ENCODE data around the gene CASP2.
"Not testable (repeated sequence)": the region's sequence is repeated elsewhere in the genome, so short reads cannot be mapped to it uniquely, and the experiment has no call there.

CASP2 gene

DNA sequence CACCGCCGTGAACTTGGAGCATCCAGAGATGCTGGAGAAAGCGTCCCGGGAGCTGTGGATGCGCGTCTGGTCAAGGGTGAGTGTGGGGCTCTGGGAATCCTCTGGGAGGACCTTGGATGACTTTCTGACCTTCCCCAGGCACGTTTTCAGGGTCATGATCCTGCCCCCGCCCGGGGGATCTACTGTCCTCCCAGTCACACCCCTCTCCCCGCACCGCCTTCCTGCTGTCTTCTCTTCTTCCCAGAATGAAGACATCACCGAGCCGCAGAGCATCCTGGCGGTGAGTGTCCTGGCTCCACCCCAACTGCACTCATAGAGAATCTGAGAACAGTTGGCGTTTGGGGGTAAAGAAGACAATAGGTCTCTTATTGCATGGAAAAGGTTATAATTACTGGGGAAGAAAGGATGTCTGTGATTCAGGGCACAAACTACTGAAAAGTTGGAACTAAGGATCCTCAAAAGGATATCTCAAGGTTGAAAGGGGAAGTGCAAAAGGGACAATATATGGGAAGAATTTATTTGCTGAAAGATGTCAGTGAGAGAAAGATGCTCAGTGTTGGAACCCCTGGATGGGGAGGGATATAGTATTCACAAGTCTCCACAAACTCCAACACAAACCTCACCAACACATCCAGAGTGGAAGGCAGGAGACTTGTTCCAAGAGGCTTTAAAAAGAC lies 23.0 kb upstream of the CASP2 start:
- no peak for DNase-seq

DNA sequence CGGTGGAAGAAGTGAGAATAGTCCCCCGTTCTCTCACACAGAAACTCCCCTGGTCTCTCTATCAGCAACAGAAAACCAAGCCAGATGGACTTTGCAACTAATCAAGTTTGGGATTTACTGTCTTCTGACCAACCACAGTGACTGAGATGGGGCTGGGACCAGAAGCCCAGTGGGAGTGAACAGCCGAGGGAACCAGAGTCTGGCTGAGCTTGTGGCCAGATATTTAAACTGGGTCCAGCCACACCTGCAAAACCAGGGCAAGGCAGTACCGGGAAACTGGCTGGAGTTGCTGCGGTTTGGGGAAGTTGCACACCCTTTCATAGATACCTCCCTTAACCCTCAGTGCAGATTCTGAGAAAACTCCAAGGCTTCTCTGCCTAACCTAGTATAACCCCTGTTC lies 18.9 kb upstream of the CASP2 start:
- peak; percentile 20 to 28 for DNase-seq

DNA sequence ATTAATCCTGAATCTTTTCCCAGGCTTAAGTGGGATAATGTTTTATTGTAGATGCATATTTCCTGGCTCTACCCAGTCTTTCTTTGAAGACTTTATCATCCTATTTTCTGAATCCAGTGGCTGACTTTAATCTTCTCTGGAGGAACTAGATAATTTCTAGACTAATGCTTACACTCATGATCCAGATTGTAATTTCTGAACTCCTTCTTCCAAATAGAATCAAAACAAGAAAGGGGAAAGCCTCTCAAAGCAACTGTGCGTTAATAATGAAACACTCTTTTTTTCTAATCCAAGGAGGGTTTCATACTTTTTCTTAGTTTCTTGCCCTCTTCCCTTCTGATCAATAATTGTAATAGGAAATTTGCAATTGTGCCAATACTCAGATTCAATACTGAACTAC lies 16.9 kb upstream of the CASP2 start:
- no peak for DNase-seq

DNA sequence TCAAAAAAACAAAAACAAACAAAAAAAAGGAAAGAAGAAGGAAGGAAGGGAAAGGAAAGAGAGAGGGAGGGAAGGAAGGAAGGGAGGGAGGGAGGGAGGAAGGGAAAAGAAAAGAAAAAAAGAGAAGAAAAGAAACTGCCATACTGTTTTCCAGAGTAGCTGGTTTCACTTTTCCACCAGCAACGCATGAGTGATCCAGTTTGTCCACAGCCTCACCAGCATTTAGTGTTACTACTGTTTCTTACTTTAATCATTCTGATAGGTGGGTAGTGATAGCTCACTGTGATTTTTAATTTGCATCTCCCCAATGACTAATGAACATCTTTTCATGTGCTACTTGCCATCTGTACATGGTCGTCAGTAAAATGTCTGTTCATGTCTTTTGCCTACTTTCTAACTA lies 15.3 kb upstream of the CASP2 start:
- DNase-seq = no peak

DNA sequence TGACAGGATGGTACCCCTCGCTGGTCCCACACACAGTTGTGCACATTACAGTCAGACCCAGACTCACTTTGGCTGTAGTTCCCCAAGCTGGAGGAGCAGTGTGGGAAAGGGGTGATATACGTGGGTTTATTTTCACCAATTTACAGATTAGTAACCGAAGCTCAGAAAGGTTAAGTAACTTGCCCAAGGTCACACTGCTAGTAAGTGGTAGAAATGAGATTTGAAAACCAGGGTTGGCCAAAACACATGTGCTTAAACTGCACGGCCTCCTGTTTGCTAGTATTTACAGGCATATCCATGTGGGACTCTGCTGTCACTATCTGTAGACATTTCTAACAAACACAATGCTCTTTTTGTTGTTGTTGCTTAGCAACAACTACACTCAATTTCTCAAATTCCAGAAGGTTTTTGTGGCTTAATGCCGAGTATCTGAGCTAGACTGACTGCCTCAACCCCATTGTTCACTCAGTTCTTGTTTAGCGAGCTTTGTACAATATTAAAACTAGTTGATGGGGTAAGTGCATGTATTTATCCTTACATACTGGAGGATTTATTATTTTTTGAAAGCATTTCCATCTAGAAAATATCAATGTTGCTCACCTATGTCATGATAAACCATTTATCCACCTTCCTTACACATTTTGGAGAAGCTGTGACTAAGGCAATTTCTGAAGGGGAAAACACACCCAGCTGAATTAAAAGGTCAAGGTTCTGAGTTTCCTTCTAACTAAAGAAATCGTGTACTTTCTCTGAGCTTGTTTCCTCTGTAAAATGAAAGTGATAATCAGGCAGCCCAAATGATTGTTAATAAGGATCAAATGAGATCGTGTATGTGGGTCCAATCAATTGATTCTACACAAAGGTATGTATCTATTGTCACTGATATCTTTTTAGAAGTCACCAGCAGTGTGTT lies 8.7 kb upstream of the CASP2 start:
- no peak for DNase-seq

DNA sequence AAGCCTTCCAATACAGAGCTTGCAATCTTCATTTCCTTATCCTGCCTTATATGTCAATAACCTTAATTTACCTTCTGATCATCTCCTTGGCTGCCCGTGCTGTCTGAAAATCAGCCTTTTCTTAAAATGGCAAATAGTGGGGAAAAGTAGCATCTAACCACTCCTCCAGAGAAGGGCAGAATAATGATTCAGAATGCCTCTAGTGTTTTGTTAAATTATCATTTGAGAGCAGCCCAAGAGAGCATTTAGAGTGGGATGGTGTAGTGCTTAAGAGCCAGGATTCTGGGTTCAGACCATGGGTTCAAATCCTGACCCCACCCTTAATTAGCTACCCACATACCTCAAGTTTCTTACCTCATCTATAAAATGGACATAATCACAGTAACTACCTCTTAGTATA lies 8.0 kb upstream of the CASP2 start:
- DNase-seq = no peak

DNA sequence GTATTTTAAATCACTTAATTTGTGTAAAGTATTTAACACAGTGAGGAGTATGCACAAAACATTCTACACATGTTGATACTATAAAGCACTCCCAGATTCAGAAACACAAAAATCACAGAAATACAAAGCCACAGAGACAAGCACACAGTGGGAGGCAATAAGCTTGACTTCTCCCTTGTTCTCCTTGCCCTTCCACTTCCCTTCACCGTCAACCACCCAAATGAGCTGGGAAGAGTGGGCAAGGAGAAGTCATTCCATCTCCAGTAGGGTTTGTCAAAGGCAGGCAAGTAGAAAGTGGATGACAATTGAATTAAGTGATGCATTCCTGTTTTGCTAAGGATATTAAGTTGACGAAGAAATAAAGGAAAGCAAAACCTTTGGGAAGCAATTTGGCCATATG lies 7.6 kb upstream of the CASP2 start:
- DNase-seq = no peak

DNA sequence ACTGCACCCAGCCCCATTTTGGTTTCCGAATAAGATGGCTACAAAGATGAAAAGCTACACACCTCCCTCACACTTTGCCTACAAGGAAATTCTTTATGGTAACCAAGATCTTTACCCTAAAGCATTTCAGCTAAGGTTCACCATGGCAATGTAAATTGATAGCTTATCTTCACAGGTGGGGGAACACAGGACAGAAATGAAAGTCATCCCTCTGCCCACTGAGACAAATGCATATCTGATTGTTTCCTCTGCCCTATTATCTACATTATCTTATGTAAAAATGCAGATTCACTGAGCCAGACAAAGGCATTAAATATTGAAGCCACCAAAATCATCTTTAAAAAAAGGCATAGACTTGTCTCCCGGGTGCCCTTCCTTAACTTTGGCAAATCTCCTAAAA lies 6.6 kb upstream of the CASP2 start:
- DNase-seq = no peak

DNA sequence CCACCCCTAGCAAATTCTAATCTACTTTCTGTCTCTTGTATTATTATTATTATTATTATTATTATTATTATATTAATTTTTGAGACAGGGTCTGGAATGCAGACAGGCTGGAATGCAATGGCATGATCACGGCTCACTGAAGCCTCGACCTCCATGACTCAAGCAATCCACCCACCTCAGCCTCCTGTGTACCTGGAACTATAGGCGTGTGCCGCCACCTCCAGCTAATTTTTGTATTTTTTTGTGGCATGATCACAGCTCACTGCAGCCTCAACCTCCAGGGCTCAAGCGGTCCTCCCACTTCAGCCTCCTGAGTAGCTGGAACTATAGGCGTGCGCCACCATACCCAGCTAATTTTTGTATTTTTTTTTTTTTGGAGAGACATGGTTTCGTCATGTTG lies 6.0 kb upstream of the CASP2 start:
- no peak for DNase-seq

DNA sequence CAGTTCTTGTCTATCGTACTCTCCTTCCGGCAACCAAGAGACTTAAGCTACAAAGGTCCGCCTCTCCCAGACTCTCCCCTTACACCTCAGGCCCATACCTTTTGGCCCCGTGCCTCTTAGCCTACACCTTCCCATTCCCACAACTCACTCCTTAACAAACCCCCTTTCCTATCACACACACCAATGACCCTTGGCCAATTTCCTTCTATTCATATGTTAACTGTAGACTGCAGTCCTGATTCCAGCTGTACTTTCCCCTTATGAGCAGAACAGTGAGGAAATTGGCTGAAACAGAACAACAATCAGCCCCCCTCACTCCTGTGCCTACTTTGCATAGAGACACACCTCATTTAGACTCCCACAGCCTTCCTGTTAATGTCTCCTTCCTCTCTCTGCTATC lies 4.8 kb upstream of the CASP2 start:
- no peak for DNase-seq

DNA sequence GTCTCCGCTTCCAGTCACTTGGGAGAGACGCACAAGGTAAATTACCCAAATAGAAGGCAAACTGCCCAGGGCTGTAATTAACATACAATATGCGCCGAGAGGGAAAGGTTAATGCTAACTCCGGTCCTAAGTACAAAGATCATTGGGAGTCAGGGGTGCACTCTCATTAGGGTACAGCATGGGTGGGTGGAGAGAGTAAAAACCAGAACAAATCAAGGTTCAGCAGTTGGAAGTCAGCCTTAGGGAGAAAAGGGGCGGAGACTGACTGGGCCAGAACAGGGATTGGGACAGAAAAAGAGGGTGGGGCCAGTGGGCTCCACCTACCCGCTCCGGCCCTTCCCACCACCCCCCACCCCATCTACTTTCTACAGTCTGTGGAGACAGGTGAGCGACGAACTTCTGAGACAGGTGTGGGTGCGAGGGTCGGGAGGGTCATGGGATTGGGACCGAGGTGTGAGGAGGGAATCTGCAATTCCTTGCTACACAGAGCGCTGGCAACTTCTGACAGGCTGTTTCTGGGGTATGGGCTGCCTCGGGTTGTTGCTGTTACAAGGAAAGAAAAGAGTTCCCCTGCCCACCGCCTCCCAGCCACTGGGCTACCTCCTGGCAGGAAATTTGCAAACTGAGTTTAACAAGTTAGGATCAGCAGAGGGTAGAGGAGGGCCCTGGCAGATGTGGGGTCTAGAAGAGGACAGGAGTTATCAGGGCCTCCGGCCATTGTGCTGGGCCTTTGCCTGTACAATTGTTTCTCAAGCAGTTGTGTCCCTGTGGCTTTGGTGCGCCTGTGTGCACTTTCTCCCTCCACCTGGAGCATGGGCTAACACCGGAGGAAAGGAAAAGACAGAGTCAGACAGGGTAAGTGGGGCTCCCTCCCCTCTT lies 3.3 kb upstream of the CASP2 start, which contains the start of gene TMEM139:
Gene TMEM139 (plus strand): TSS at position 368 of the 879 bp plus-strand sequence. CDS start 1,000 bp downstream, outside the sequence.
- DNase-seq = no peak

DNA sequence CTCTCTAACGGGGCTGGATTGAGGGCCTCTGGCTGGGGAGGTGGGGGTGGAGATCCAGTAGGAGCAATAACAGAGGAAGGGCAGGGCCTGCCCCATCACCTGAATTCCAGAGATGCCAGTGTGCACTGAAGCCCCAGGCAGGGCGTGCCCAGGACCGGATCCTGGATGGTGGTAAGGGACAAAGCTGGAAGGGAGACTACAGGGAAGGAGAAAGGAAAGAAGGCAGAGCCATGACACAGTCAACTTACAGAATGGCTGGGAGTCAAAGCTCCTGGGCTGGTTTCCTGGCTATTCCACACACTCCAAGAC lies 2.7 kb upstream of the CASP2 start:
- no peak for DNase-seq

DNA sequence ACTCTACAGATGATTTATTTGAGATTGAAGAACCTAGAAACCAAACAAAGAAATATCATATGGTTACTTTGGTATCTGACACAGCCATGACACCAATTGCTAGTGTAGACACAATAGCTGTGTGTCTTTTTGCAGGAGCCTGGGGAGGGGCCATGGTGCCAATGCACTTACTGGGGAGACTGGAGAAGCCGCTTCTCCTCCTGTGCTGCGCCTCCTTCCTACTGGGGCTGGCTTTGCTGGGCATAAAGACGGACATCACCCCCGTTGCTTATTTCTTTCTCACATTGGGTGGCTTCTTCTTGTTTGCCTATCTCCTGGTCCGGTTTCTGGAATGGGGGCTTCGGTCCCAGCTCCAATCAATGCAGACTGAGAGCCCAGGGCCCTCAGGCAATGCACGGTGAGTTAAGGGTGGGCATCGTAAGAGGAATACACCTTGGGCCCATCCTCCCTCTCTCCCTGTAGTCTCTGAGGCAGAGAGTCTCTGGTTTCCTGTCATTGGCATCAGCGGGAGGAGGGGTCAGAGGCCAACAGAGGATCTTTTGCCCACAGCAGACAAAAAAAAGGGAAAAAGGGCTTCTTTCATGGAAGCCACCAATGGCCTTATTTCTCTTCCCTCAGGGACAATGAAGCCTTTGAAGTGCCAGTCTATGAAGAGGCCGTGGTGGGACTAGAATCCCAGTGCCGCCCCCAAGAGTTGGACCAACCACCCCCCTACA lies 2.2 kb upstream of the CASP2 start:
- no peak for DNase-seq

DNA sequence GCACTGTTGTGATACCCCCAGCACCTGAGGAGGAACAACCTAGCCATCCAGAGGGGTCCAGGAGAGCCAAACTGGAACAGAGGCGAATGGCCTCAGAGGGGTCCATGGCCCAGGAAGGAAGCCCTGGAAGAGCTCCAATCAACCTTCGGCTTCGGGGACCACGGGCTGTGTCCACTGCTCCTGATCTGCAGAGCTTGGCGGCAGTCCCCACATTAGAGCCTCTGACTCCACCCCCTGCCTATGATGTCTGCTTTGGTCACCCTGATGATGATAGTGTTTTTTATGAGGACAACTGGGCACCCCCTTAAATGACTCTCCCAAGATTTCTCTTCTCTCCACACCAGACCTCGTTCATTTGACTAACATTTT lies 1.6 kb upstream of the CASP2 start:
- DNase-seq = no peak

DNA sequence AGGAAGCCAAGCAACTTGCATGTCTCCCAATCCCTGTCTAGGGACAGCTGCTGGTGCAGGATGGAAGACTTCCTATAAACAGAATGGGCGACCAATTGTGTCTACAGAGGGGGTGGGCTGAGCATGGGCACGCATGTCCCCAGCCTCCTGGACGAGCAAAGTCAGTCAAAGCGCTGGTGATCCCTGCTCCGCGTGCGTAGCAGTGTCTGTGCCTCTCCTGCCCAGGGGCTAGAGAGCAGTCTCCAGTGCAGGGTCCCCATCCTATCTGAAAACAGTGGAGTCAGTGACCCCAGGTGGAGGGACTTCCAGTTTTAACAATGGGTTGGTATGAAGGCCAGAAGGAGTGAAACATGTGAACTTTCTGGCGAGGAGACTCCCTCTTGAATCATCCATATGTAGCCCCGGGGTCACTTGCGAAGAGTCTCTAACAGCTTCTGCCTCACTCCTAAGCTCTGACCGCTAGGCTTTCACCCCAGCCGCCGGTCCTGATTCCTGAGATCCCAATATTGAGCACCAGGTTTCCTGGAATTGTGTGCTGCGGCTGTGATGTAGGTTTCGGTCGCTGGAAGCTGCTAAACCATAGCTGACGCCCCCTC lies 714 bp upstream of the CASP2 start:
- no peak for DNase-seq

DNA sequence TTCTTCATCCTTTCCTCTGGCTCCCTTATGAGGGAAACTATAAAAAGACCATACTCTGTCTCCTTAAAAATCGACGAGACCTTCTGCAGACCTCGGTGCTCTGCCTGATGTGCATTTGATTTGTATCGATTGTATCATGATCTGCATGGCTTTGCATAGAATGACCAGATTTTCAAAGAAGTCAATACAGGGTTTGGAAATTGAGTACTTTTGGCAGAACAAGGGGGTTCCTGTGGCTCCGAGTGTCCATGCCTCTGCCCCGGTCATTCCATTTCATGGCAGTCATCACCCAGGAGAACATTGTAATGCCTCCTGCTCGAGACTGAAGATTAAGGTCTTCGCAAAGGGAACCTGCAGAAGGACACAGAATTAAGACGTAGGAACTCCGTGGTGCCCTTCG lies 685 bp downstream of the CASP2 start:
- DNase-seq = no peak

DNA sequence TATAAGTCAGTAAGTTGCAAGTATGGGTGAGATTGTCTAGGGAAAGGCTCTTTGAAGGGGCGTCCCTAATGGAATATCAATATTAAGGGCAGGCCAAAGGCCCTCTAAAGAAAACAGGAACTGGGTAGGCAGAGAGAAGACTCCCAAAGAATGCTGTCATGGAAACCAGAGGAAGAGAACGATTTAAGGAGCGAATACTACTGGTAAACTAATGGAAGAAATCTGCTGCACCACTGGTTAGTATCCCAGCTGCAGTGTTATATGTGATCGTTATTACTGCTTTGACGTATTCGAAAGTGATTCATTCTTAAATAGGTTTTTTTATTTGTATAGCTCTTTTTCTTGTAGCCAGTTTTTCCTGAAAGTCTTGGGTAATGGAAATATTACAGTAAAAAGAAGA lies 1.3 kb downstream of the CASP2 start:
- DNase-seq = peak; percentile 70 to 72

DNA sequence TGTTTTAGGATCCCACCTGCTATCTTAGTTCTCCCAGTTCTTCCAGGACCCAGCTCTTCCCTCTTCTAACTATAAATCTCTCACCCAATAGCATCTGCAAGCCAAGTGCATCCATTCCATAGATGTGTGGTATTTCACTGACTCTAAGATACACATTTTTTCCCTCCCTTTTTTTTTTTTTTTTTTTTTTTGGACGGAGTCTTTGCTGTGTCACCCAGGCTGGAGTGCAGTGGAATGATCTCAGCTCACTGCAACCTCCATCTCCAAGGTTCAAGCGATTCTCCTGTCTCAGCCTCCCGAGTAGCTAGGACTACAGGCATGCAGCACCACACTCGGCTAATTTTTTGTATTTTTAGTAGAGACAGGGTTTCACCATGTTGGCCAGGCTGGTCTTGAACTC lies 1.7 kb downstream of the CASP2 start:
- not testable (repeated sequence) for DNase-seq

DNA sequence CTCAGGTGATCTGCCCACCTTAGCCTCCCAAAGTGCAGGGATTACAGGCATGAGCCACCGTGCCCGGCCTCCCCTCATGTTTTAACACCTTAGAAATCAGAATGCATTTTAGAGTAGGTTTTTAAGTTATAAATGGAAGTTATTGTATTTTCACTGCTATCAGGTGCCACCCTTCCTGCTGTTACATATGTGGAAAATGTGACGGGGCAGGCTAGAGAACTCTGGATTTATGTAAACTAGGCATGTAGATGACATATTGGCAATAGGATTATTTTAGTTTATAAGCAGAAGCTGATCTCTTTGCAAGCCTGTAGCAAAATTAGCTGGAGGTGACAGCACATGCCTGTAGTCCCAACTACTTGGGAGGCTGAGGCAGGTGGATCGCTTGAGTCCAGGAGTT lies 2.1 kb downstream of the CASP2 start:
- DNase-seq = no peak

DNA sequence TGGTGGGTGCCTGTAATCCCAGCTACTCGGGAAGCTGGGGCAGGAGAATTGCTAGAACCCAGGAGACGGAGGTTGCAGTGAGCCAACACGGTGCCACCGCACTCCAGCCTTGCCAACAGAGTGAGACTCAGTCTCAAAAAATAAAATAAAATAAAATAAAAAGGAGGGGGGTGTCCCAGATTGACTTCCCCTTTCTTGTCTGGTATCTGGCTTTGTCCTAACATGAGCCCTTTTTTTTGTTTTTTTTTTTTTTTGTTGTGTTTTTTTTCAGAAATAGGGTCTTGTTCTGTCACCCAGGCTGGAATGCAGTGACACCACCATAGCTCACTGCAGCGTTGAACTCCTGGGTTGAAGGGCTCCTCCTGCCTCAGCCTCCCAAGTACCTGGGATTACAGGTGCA lies 4.7 kb downstream of the CASP2 start:
- DNase-seq = peak in 1 of 2 experiments; percentile 20

DNA sequence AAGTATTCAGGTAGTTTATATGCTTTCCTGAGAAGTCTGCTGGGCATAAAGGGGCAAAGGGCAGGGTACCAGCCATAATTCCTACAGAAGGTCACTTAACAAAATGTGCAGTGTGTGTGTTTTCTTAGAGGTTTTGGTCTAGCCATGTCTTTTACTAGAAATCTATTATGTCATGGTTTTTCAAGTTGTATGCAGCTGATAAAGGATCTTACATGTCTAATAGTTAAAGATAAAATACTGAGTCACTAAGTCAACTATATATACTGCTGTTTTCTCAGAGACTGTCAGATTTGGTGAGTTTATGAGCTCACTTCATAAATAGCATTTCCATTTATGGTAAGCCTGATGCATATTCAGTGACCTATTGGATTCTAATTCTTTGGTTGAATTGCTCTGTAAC lies 7.7 kb downstream of the CASP2 start:
- DNase-seq = no peak

DNA sequence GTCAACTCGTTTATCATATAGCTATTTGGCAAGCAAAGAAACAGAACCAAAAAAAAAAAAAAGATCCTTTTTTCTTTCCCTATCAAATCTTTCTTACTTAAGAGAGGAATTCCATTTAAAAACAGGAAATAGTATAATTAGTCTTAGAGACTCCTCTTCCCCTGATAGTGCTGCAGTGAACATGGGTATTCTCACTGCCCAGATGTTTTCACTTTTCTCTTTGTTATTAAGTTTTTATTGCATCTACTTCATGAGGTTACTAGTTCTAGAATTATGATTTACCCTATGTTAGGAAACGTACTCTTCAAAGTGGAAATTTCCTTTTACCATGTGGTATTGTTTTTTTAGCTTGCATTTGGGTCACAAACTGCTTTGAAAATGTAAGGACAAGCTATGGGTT lies 8.5 kb downstream of the CASP2 start:
- DNase-seq = no peak

DNA sequence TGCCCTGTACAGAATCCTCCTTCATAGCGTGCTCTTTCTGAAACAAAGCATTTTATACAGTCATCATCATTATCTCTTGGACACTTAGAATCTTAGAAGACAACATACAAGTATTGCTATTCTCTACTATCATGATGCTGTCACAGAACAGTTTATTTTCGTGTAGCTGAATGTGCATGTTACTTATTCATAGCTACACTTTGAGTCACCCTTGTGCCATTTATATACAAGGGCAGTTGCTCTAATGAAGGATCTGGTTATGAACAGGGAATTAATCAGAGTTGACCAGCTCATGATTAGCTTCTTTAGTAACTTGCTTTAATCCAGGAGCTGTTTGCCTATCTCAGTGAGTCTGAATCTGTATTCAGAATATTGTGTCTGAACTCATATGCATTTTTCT lies 11.2 kb downstream of the CASP2 start:
- DNase-seq = no peak

All from Kasumi-1 (cell line).